OCI-LY3 (cell line): ENCODE measurements around the gene DPCD.

Experiments
- H2AFZ ChIP-seq: fragments of 200-600, 300-600 bp; shearing (Covaris generic); 2 replicates; pipeline ENCODE4 v1.6.0; 2014; ENCODE audit warnings: antibody characterized with exemption, low read depth, low read length
- H3K27ac ChIP-seq: fragments of 200-600, 300-600 bp; sonication (generic); 2 replicates; pipeline ENCODE4 v1.5.1; 2014; ENCODE audit warnings: mild to moderate bottlenecking, low read length, moderate library complexity, mixed read lengths
- H3K27me3 ChIP-seq: fragments of 200-600, 300-600 bp; sonication (generic); 2 replicates; pipeline ENCODE4 v1.6.1; 2014; ENCODE audit warnings: low read depth, low read length, mixed read lengths
- H3K36me3 ChIP-seq: fragments of 200-600, 300-600 bp; sonication (generic); replicated peaks from 2 replicates; pipeline ENCODE3; 2014; ENCODE audit warnings: low read depth, low read length, mixed read lengths
- H3K4me1 ChIP-seq: fragments of 300-600, 200-600 bp; sonication (generic); 2 replicates; pipeline ENCODE4 v1.6.1; 2014; ENCODE audit warnings: low read length, mixed read lengths
- H3K4me2 ChIP-seq: fragments of 200-600, 300-600 bp; sonication (generic); 2 replicates; pipeline ENCODE4 v1.6.1; 2014; ENCODE audit warnings: low read length, mixed read lengths
- H3K4me3 ChIP-seq: fragments of 300-600, 200-600 bp; sonication (generic); 2 replicates; pipeline ENCODE4 v1.5.1; 2014; ENCODE audit warnings: antibody characterized with exemption, mild to moderate bottlenecking, low read length, moderate library complexity
- H3K79me2 ChIP-seq: fragments of 300-600, 200-600 bp; shearing (Covaris generic); 2 replicates; pipeline ENCODE4 v1.6.1; 2014; ENCODE audit warnings: mild to moderate bottlenecking, low read length, mixed read lengths
- H3K9ac ChIP-seq: fragments of 300-600, 200-600 bp; shearing (Covaris generic); 2 replicates; pipeline ENCODE4 v1.6.0; 2014; ENCODE audit warnings: mild to moderate bottlenecking, low read length, moderate library complexity
- H3K9me3 ChIP-seq: fragments of 200-600, 300-600 bp; shearing (Covaris generic); 2 replicates; pipeline ENCODE4 v1.6.1; 2014; ENCODE audit warnings: low read length, mixed read lengths; ENCODE audit not compliant: insufficient read depth
- H4K20me1 ChIP-seq: fragments of 200-600, 300-600 bp; sonication (generic); 2 replicates; pipeline ENCODE4 v1.6.1; 2016; ENCODE audit warnings: low read length, mixed read lengths; ENCODE audit not compliant: insufficient read depth
- EZH2phosphoT487 ChIP-seq: fragments of 200-600 bp; shearing (Covaris generic); IDR thresholded peaks from 2 replicates; pipeline ENCODE4 v1.6.1; 2018; ENCODE audit warnings: antibody characterized with exemption, mixed run types, low read depth
- TF ChIP-seq, protein P1 (sequence below): fragments of 200-600, 300-600 bp; sonication (generic); IDR thresholded peaks from 2 replicates; pipeline ENCODE4 v1.5.1; 2014; ENCODE audit warnings: antibody characterized with exemption, low read length, low read depth

The DPCD gene

DNA sequence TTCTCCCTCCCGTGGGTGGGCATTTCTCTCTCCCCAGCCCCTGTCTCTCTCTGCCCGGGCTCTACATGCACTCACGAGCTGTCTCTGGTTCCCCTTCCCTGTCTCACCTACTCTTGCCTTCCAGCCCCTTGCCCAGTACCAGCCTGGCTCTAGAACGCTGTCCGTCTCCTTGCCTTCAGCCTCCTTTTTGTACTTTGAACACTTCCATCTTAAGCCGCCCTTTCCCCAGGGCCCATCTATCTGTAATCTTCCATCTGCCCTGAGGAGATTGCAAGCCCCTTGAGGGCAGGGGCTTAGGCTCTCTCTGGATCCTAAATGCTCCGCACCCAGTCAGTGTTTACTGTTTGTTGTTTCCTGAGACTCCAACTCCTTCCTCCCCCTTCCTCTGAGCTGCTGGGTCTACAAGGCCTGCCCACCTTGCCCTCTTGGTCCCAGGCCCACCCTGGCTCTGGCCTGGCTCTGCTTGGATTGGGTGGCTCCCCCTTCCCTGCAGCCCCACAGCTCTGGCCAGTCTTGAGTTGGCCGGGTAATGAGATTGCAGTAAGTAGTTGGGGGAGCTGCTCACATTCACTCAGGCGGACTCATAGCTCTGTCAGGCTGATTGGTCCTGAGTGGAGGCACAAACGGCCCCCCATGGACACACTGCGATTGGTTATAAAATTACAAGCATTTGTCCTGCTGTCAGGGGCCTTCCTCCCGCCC lies 28.4 kb upstream of the DPCD start:
- H3K79me2 ChIP-seq: no peaks in the 10 kb centered on the region
- no peaks in the 10 kb centered on the region for H3K36me3 ChIP-seq
- no peak overlapping the region for H3K4me2 ChIP-seq
- H3K4me3 ChIP-seq: no peak overlapping the region
- H3K4me1 ChIP-seq: no peaks in the 10 kb centered on the region
- H3K9me3 ChIP-seq: no peaks in the 10 kb centered on the region
- H3K9ac ChIP-seq: no peak overlapping the region
- no peak overlapping the region for H3K27ac ChIP-seq
- no peaks in the 10 kb centered on the region for H3K27me3 ChIP-seq
- no peaks in the 10 kb centered on the region for H4K20me1 ChIP-seq
- H2AFZ ChIP-seq: no peak overlapping the region
- no peak for TF ChIP-seq EZH2phosphoT487
- TF ChIP-seq, protein P1, sequence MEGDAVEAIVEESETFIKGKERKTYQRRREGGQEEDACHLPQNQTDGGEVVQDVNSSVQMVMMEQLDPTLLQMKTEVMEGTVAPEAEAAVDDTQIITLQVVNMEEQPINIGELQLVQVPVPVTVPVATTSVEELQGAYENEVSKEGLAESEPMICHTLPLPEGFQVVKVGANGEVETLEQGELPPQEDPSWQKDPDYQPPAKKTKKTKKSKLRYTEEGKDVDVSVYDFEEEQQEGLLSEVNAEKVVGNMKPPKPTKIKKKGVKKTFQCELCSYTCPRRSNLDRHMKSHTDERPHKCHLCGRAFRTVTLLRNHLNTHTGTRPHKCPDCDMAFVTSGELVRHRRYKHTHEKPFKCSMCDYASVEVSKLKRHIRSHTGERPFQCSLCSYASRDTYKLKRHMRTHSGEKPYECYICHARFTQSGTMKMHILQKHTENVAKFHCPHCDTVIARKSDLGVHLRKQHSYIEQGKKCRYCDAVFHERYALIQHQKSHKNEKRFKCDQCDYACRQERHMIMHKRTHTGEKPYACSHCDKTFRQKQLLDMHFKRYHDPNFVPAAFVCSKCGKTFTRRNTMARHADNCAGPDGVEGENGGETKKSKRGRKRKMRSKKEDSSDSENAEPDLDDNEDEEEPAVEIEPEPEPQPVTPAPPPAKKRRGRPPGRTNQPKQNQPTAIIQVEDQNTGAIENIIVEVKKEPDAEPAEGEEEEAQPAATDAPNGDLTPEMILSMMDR: no peak

DNA sequence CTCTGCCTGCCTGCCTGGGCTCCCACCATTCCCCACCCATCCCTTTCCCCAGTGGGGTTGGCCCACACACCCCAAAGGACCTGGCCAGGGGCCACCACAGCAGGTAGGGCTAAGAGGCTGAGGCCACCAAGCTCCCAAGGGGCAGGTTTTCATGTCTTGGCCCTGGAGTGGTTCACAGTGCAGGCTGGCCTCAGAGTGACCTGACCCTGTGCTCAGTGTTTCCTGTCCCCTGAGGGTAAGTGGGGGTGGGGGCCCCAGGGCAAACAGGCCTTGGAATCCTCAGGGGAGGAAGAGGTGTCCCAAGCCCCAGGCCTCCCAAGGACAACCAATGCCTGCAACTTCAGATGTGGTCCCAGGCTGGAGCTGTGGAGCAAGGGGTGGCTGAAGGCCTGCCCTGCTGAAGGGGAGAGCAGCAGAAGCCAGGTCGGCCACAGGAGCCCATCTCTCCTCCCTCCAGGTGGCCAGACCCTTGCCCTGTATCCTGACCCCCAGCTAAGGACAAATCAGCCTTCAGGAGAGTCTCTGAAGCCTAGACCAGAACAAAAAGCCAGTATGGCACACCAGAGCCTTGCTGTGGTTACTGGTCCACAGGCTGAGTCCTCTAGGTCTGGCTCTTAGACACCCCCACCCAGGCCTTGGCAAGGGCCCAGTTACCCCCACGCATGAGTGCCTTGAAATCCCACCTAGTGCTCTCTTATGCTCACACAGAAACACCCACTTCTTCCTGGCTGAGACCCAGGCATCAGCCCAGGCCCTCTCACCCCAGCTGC lies 27.6 kb upstream of the DPCD start:
- Histone ChIP-seq H3K9ac (no peak overlapping the region), H4K20me1 (no peaks in the 10 kb centered on the region), H3K9me3 (no peaks in the 10 kb centered on the region), H3K79me2 (no peaks in the 10 kb centered on the region), H3K27me3 (no peaks in the 10 kb centered on the region), H3K4me3 (no peak overlapping the region), H3K27ac (no peak overlapping the region), H3K4me2 (no peak overlapping the region), H3K36me3 (no peaks in the 10 kb centered on the region), H2AFZ (no peak overlapping the region), H3K4me1 (no peaks in the 10 kb centered on the region)
- TF ChIP-seq EZH2phosphoT487: no peak
- TF ChIP-seq, protein P1: no peak

DNA sequence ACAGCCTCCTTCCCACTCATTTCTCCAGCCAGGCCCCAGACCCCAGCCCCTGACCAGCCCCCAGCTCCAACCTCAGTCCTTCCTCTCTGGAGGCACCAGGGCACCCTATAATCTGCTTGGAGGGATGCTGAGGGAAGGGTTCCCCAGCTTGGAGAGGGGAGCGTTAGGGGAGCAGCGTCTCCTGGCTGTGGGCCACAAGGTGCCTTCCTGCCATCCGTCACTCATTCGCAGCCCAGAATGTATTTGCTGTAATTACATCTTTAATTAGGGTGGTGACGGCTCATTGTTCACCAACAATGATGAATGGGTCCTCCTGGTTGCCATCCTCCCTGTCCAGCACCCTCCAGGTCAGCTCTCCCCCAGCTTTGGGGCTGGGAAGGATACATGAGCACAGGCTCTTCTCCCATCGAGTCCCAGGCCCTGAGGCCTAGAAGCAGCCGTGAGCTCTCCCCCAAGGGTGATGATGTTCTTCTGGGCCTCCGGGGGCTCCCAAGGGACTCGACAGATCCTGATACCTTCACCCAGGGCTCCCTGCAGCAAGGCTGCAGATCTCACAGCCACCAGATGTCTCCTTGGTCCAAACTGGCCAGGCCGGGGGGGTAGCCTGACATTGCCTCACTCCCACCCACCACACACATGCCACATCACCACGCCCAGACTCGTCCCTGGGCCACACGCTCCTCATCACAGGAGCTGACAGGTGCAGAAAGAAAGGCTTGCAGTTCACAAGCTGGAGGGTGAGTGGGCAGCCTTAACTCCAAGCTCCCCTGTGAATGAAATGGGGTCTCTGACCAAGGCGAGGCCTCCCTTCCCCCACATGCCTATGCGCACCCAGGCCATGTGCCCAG lies 26.8 kb upstream of the DPCD start:
- no peak for TF ChIP-seq EZH2phosphoT487
- TF ChIP-seq, protein P1: no peak
- H3K9me3 ChIP-seq: no peaks in the 10 kb centered on the region
- no peak overlapping the region for H3K27ac ChIP-seq
- H3K4me1 ChIP-seq: no peaks in the 10 kb centered on the region
- H2AFZ ChIP-seq: no peak overlapping the region
- H3K36me3 ChIP-seq: no peaks in the 10 kb centered on the region
- no peaks in the 10 kb centered on the region for H3K27me3 ChIP-seq
- H3K4me2 ChIP-seq: no peak overlapping the region
- H3K4me3 ChIP-seq: no peak overlapping the region
- no peaks in the 10 kb centered on the region for H4K20me1 ChIP-seq
- no peak overlapping the region for H3K9ac ChIP-seq
- no peaks in the 10 kb centered on the region for H3K79me2 ChIP-seq

DNA sequence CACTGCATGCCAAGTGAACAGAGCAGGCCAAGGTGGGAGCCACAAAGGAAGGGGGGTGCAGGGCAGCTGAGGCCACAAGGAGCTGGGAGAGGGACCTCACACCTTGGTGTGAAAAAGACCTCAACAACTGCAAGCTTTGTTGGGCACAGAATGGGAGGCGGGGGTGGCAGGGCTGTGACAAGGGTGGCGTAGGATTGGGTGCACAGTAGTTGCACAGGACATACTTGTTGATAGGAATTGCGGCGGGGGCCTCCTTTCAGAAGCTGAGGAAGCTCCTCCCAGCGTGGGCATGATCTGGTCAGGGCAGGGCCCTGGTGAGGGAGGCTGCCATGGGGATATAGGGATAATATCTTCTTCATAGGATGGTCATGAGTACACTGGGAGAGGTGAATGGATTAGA lies 25.9 kb upstream of the DPCD start:
- Histone ChIP-seq H3K9me3 (no peaks in the 10 kb centered on the region), H3K4me1 (no peaks in the 10 kb centered on the region)

More for the DNA sequence above, 25.9 kb upstream of the DPCD start:
- H2AFZ ChIP-seq: no peak overlapping the region
- no peak overlapping the region for H3K4me2 ChIP-seq
- no peaks in the 10 kb centered on the region for H3K36me3 ChIP-seq
- H3K27me3 ChIP-seq: peaks cover 4% of the 10 kb centered on the region; the same call in 1 of the 2 replicates
- H3K79me2 ChIP-seq: no peaks in the 10 kb centered on the region
- no peak overlapping the region for H3K4me3 ChIP-seq
- H3K9ac ChIP-seq: no peak overlapping the region
- H4K20me1 ChIP-seq: no peaks in the 10 kb centered on the region
- H3K27ac ChIP-seq: no peak overlapping the region
- TF ChIP-seq, protein P1: no peak
- TF ChIP-seq EZH2phosphoT487: no peak
